Neuronal stem cell (in vitro differentiated cells): ENCODE measurements around the gene ARMC8.

ENCODE experiments used
- DNase-seq: peaks from one replicate; pipeline ENCODE4 v3.0.0-alpha.2; 2013; ENCODE audit warnings: low spot score
- H2AFZ ChIP-seq: one replicate; pipeline ENCODE4 v1.6.1; 2013; ENCODE audit warnings: mild to moderate bottlenecking, low read length, inconsistent platforms
- H2AK5ac ChIP-seq: 2 replicates; pipeline ENCODE4 v1.6.1; 2013; ENCODE audit warnings: low read depth, mild to moderate bottlenecking, inconsistent platforms, low read length, moderate library complexity, mixed read lengths
- H2BK120ac ChIP-seq: 2 replicates; pipeline ENCODE4 v1.6.1; 2013; ENCODE audit warnings: low read depth, mild to moderate bottlenecking, inconsistent platforms, low read length, moderate library complexity, mixed read lengths
- H2BK12ac ChIP-seq: one replicate; pipeline ENCODE4 v1.6.1; 2013; ENCODE audit warnings: low read length, inconsistent platforms
- H2BK15ac ChIP-seq: 2 replicates; pipeline ENCODE4 v1.6.1; 2013; ENCODE audit warnings: mild to moderate bottlenecking, low read length, inconsistent platforms, mixed read lengths
- H2BK5ac ChIP-seq: one replicate; pipeline ENCODE4 v1.6.1; 2013; ENCODE audit warnings: inconsistent platforms, mild to moderate bottlenecking, low read length, moderate library complexity
- H3K14ac ChIP-seq: one replicate; pipeline ENCODE4 v1.6.1; 2013; ENCODE audit warnings: low read length, inconsistent platforms
- H3K18ac ChIP-seq: 2 replicates; pipeline ENCODE4 v1.6.1; 2013; ENCODE audit warnings: low read length, inconsistent platforms
- H3K23ac ChIP-seq: 2 replicates; pipeline ENCODE4 v1.6.1; 2013; ENCODE audit warnings: low read depth, mild to moderate bottlenecking, mixed read lengths, low read length, inconsistent platforms; ENCODE audit not compliant: poor library complexity
- H3K27ac ChIP-seq: replicated peaks from 3 replicates; pipeline ENCODE4 v1.5.1; 2013; ENCODE audit warnings: low read length, inconsistent platforms
- H3K27me3 ChIP-seq, 3 experiments: 2 replicates each; pipeline ENCODE4 v1.6.1; 2013; ENCODE audit warnings: low read length in 3 of 3, mild to moderate bottlenecking in 2 of 3, inconsistent platforms in 1 of 3, low read depth in 1 of 3, mixed read lengths in 1 of 3, moderate library complexity in 1 of 3; ENCODE audit not compliant: control insufficient read depth in 3 of 3, insufficient read depth in 3 of 3
- H3K36me3 ChIP-seq, 2 donors: replicated peaks in 1 of 2; 2 replicates each; pipeline ENCODE4 v1.6.1; 2013; ENCODE audit warnings: low read length in 2 of 2; ENCODE audit not compliant: control insufficient read depth in 2 of 2, insufficient read depth in 2 of 2
- H3K4ac ChIP-seq: 2 replicates; pipeline ENCODE4 v1.6.1; 2013; ENCODE audit warnings: inconsistent platforms, mild to moderate bottlenecking, low read length, moderate library complexity
- H3K4me1 ChIP-seq, 2 donors: 1 replicate in 1 of 2; 2 replicates in 1 of 2; pipeline ENCODE4 v1.6.1; 2013; ENCODE audit warnings: low read length in 2 of 2, low read depth in 1 of 2; ENCODE audit not compliant: control insufficient read depth in 2 of 2, insufficient read depth in 1 of 2
- H3K4me2 ChIP-seq: one replicate; pipeline ENCODE4 v1.6.1; 2013; ENCODE audit warnings: mild to moderate bottlenecking, low read length, inconsistent platforms; ENCODE audit not compliant: insufficient read depth, poor library complexity, severe bottlenecking
- H3K4me3 ChIP-seq, 2 donors: 2 replicates each; pipeline ENCODE4 v1.5.1; 2013; ENCODE audit warnings: low read length in 2 of 2, mild to moderate bottlenecking in 2 of 2, inconsistent platforms in 1 of 2, moderate library complexity in 1 of 2
- H3K79me1 ChIP-seq: one replicate; pipeline ENCODE4 v1.6.1; 2013; ENCODE audit warnings: low read depth, mild to moderate bottlenecking, inconsistent platforms, low read length, moderate library complexity
- H3K9ac ChIP-seq: one replicate; pipeline ENCODE4 v1.6.1; 2013; ENCODE audit warnings: mild to moderate bottlenecking, low read depth, low read length, inconsistent platforms; ENCODE audit not compliant: poor library complexity
- H3K9me3 ChIP-seq, 2 donors: replicated peaks in 1 of 2; 2 replicates each; pipeline versions ENCODE3 to v1.6.1; 2013; ENCODE audit warnings: low read length in 2 of 2, mild to moderate bottlenecking in 2 of 2, inconsistent platforms in 1 of 2, low read depth in 1 of 2, mixed read lengths in 1 of 2, moderate library complexity in 1 of 2; ENCODE audit not compliant: control insufficient read depth in 2 of 2, insufficient read depth in 1 of 2
- H4K8ac ChIP-seq: one replicate; pipeline ENCODE4 v1.6.1; 2013; ENCODE audit warnings: low read depth, mild to moderate bottlenecking, inconsistent platforms, low read length, moderate library complexity
- H4K91ac ChIP-seq: one replicate; pipeline ENCODE4 v1.6.1; 2013; ENCODE audit warnings: low read length, low read depth, mild to moderate bottlenecking, inconsistent platforms; ENCODE audit not compliant: poor library complexity
- WGBS, 2 donors: extraction: QIAGEN DNeasy Blood & Tissue Kit; methylation state at CpG; one replicate each; pipeline ENCODE4 v1.1.7; 2013; ENCODE audit warnings: missing lambda C conversion rate in 2 of 2, mixed read lengths in 1 of 2; ENCODE audit not compliant: insufficient read length in 2 of 2, insufficient replicate concordance in 1 of 2; ENCODE audit errors: extremely low coverage in 2 of 2; 5-methylcytosine and 5-hydroxymethylcytosine counted together

Gene ARMC8

GRCh38 chr3:138332472-138333073, 145.5 kb downstream of the ARMC8 start:
- Histone ChIP-seq H4K8ac (no peak overlapping the region), H2AK5ac (no peak overlapping the region), H2BK12ac (no peak overlapping the region), H3K36me3 (no peaks in the 10 kb centered on the region), H2BK120ac (no peak overlapping the region), H4K91ac (no peak overlapping the region), H2BK15ac (no peak overlapping the region), H3K27ac (no peak overlapping the region), H2AFZ (no peak overlapping the region), H3K14ac (no peak overlapping the region), H3K27me3 (peaks cover 0 to 20% (median 0%) of the 10 kb centered on the region in 3 experiments), H3K9me3 (no peaks in the 10 kb centered on the region), H3K79me1 (no peaks in the 10 kb centered on the region), H3K4ac (no peak overlapping the region), H3K9ac (no peak overlapping the region), H3K4me1 (peaks cover 3 to 7% of the 10 kb centered on the region in 2 donors), H3K18ac (no peak overlapping the region), H2BK5ac (no peak overlapping the region), H3K4me3 (no peak overlapping the region), H3K4me2 (no peak overlapping the region), H3K23ac (no peak overlapping the region)
- no CpG with 5 or more reads among the region's 4 CpGs for WGBS, 2 donors
- no peak for DNase-seq

- no peak overlapping the region for H3K23ac ChIP-seq
- no peak overlapping the region for H3K18ac ChIP-seq
- H4K8ac ChIP-seq = no peak overlapping the region
- no peaks in the 10 kb centered on the region for H3K9me3 ChIP-seq
- peaks cover 0 to 22% (median 0%) of the 10 kb centered on the region in 3 experiments for H3K27me3 ChIP-seq
- H3K9ac ChIP-seq = no peak overlapping the region
- H2AK5ac ChIP-seq = no peak overlapping the region
- no peak overlapping the region for H3K4me2 ChIP-seq
- H2BK5ac ChIP-seq = no peak overlapping the region
- no peaks in the 10 kb centered on the region for H3K79me1 ChIP-seq
- H2AFZ ChIP-seq = no peak overlapping the region
- H2BK120ac ChIP-seq = no peak overlapping the region
- H3K4me1 ChIP-seq = peaks cover 3% of the 10 kb centered on the region in 2 donors
- WGBS, 2 donors = no CpG with 5 or more reads among the region's 4 CpGs
- no peak overlapping the region for H2BK12ac ChIP-seq
- no peak overlapping the region for H3K14ac ChIP-seq
- no peak overlapping the region for H3K4ac ChIP-seq
- H4K91ac ChIP-seq = no peak overlapping the region
- H3K4me3 ChIP-seq = no peak overlapping the region
- H2BK15ac ChIP-seq = no peak overlapping the region
- no peaks in the 10 kb centered on the region for H3K36me3 ChIP-seq
- H3K27ac ChIP-seq = no peak overlapping the region
- DNase-seq = no peak
Measured at GRCh38 chr3:138334608-138335007, 147.5 kb downstream of the ARMC8 start.

- Histone ChIP-seq H3K4me3 (no peak overlapping the region), H3K14ac (no peak overlapping the region), H3K36me3 (no peaks in the 10 kb centered on the region), H2BK12ac (no peak overlapping the region), H2AFZ (no peak overlapping the region), H3K79me1 (no peaks in the 10 kb centered on the region), H2BK120ac (no peak overlapping the region), H3K9ac (no peak overlapping the region), H4K8ac (no peak overlapping the region), H2BK15ac (no peak overlapping the region), H3K27ac (no peak overlapping the region), H4K91ac (no peak overlapping the region), H3K4ac (no peak overlapping the region), H3K4me2 (no peak overlapping the region), H3K9me3 (no peaks in the 10 kb centered on the region), H2BK5ac (no peak overlapping the region), H3K23ac (no peak overlapping the region), H2AK5ac (no peak overlapping the region), H3K27me3 (peaks cover 0 to 16% (median 0%) of the 10 kb centered on the region in 3 experiments), H3K18ac (no peak overlapping the region), H3K4me1 (peaks cover 0 to 3% of the 10 kb centered on the region in 2 donors)
- WGBS, 2 donors = no CpG with 5 or more reads among the region's 4 CpGs
- no peak for DNase-seq
Measured at GRCh38 chr3:138336454-138336999, 149.4 kb downstream of the ARMC8 start.

- no CpG with 5 or more reads among the region's 5 CpGs for WGBS, 2 donors
- no peak overlapping the region for H3K23ac ChIP-seq
- no peaks in the 10 kb centered on the region for H3K36me3 ChIP-seq
Measured at GRCh38 chr3:138338244-138338643, 151.1 kb downstream of the ARMC8 start.

More at GRCh38 chr3:138338244-138338643, 151.1 kb downstream of the ARMC8 start:
- peaks cover 0 to 2% of the 10 kb centered on the region in 2 donors for H3K4me1 ChIP-seq
- no peak overlapping the region for H2BK5ac ChIP-seq
- no peak overlapping the region for H4K91ac ChIP-seq
- no peak overlapping the region for H2AK5ac ChIP-seq
- no peak overlapping the region for H2AFZ ChIP-seq
- DNase-seq = no peak
- H3K79me1 ChIP-seq = no peaks in the 10 kb centered on the region
- H3K4me3 ChIP-seq = no peak overlapping the region
- no peak overlapping the region for H3K27ac ChIP-seq
- no peaks in the 10 kb centered on the region for H3K9me3 ChIP-seq
- H3K9ac ChIP-seq = no peak overlapping the region
- no peak overlapping the region for H3K18ac ChIP-seq
- peaks cover 0 to 17% (median 0%) of the 10 kb centered on the region in 3 experiments for H3K27me3 ChIP-seq
- no peak overlapping the region for H3K4ac ChIP-seq
- no peak overlapping the region for H3K4me2 ChIP-seq
- no peak overlapping the region for H2BK120ac ChIP-seq
- H2BK12ac ChIP-seq = no peak overlapping the region
- H2BK15ac ChIP-seq = no peak overlapping the region
- H4K8ac ChIP-seq = no peak overlapping the region
- no peak overlapping the region for H3K14ac ChIP-seq
